ENCODE measurements around the gene SCLT1. TPM values are rescaled to one million over a fixed set of nuclear protein-coding genes. Genes with fewer than 3 reads are reported as not detected.

SCLT1 gene
- total and polyA plus RNA-seq, 5 donors from 2014 or later, result 5.6 to 33.3 (median 7.5) TPM

DNA sequence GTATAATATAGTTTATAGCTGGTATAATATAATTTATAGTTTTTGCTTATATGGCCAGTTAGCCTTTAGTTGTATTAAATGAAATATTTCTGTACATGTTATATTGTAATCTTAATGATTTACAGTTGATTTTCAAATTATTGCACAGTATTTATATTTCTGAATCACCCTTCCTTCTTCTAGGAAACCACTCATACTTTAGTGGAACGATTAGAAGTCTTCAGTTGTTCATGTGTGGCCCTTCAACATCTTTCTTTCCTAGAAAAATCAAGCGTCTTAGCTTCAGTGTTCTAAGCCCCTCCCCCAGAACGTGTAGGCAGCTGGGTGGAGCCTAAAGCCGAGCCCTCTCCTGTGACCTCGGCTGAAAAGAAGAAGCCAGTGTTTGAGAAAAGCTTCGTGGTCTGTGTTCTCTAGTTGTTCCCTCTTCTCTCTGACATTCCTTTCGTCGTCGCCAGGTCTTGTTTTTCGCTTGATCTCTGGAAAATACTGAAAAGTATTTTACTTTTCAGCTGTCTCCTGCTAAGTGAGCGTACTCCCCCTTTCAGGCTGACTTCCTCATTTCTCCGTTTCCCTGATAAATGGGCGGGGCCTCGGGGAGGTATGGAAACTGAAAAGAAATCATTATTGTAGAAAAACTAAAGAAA, 2.6 kb upstream of the SCLT1 start, which contains the start of gene C4orf33:
Gene C4orf33 (plus strand): TSS at position 342 of the 644 bp plus-strand sequence. CDS start 6,459 bp downstream, outside the sequence.
- H3K9me3 ChIP-seq (ENCODE audit: control insufficient read depth in 2 of 2, low read length in 2 of 2), result no peaks in the 10 kb centered on the region
- H3K4me3 ChIP-seq (ENCODE audit: low read depth, low read length), result peak within 1 kb of the TSS; percentile 99
- H3K9me3 Mint-ChIP-seq, result no peaks in the 10 kb centered on the region
- no peaks in the 10 kb centered on the region for H3K36me3 Mint-ChIP-seq
- H3K4me1 Mint-ChIP-seq, result peaks cover 10 to 38% (median 32%) of the 10 kb centered on the region in 4 donors
- no peaks in the 10 kb centered on the region for H3K27me3 ChIP-seq (ENCODE audit: control insufficient read depth, insufficient read depth, low read length)
- H3K4me1 ChIP-seq (ENCODE audit: control insufficient read depth, insufficient read depth, low read length, poor library complexity, severe bottlenecking), result peaks cover 37% of the 10 kb centered on the region
- H3K4me3 Mint-ChIP-seq, result peak within 1 kb of the TSS; percentile 49 to 97 (median 92)
- H3K27ac Mint-ChIP-seq, result peak within 1 kb of the TSS in 2 of 3 donors; percentile 92 to 96
- H3K27me3 Mint-ChIP-seq, result no peaks in the 10 kb centered on the region
- no peaks in the 10 kb centered on the region for H3K36me3 ChIP-seq (ENCODE audit: control insufficient read depth, insufficient read depth, low read length)
- DNase-seq (peak; percentile 65 to 95 (median 76)), ATAC-seq (ENCODE audit: low read depth in 2 of 2) (peak; percentile 64 to 68)
- peak within 1 kb of the TSS; percentile 97 for H3K27ac ChIP-seq (ENCODE audit: insufficient read depth, low read length, poor library complexity, severe bottlenecking)

DNA sequence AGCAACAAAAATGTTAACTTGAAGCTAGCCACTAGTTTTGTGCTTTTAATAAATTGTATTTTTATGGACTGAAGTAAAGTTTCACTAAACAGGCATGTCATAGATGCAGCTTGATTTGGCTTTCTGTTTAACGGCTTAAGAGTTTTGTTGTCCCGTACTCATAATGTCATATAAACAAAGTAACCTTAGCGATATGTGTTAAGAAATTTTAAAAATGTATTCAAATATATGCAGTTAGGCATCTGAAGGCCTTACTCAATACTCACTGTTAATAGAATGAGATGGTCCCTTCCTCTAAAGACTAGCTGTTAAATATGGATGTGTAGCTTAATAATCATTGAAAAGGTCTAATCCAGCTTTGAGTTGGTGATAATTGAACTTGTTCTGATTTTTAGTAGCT, 1.0 kb upstream of the SCLT1 start:
- Histone ChIP-seq H3K27me3 (ENCODE audit: control insufficient read depth, insufficient read depth, low read length) (no peaks in the 10 kb centered on the region), H3K27ac (ENCODE audit: insufficient read depth, low read length, poor library complexity, severe bottlenecking) (peak overlapping the region; percentile 97), H3K4me1 (ENCODE audit: control insufficient read depth, insufficient read depth, low read length, poor library complexity, severe bottlenecking) (peaks cover 50% of the 10 kb centered on the region), H3K9me3 (ENCODE audit: control insufficient read depth in 2 of 2, low read length in 2 of 2) (no peaks in the 10 kb centered on the region), H3K4me3 (ENCODE audit: low read depth, low read length) (peak overlapping the region; percentile 99), H3K36me3 (ENCODE audit: control insufficient read depth, insufficient read depth, low read length) (no peaks in the 10 kb centered on the region)
- no peak for ATAC-seq (ENCODE audit: low read depth in 2 of 2)
- Mint-ChIP-seq H3K27ac (peak overlapping the region in 1 of 3 donors; percentile 69), H3K9me3 (no peaks in the 10 kb centered on the region), H3K27me3 (no peaks in the 10 kb centered on the region), H3K36me3 (no peaks in the 10 kb centered on the region), H3K4me3 (peak overlapping the region in 1 of 4 donors; percentile 55), H3K4me1 (peaks cover 10 to 38% (median 33%) of the 10 kb centered on the region in 4 donors)
- no peak for DNase-seq

DNA sequence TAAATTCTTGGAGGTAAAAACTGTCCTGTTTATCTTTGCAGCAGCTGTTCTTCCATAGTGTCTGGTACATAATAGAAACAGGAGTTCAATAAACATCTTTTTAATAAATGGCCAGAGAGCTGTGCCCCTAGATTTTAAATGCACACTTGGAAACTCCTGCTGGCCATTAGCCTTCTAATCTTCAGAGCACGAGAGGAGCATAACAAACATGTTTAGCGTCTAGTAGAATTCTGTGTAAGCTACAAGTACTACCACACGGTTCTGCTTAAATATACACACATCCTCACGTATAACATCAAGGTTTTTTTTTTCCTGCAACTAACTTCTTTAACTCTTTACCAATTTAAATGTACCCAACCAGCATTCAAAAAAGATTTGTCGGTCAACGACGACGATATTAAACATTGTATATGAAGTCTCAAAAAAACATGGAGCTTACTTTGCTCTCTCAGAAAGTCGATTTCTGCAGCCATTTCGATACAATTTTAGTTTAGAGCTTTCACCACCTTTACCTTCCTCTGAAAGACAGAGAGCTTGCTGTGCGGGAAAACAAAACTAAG, 628 bp downstream of the SCLT1 start:
- Mint-ChIP-seq H3K27me3 (no peaks in the 10 kb centered on the region), H3K27ac (no peak overlapping the region), H3K9me3 (no peaks in the 10 kb centered on the region), H3K36me3 (no peaks in the 10 kb centered on the region), H3K4me1 (peaks cover 18 to 35% (median 31%) of the 10 kb centered on the region in 4 donors), H3K4me3 (no peak overlapping the region)
- Histone ChIP-seq H3K4me1 (ENCODE audit: control insufficient read depth, insufficient read depth, low read length, poor library complexity, severe bottlenecking) (peaks cover 59% of the 10 kb centered on the region), H3K27ac (ENCODE audit: insufficient read depth, low read length, poor library complexity, severe bottlenecking) (peak overlapping the region; percentile 97), H3K27me3 (ENCODE audit: control insufficient read depth, insufficient read depth, low read length) (no peaks in the 10 kb centered on the region), H3K4me3 (ENCODE audit: low read depth, low read length) (peak overlapping the region; percentile 99), H3K36me3 (ENCODE audit: control insufficient read depth, insufficient read depth, low read length) (no peaks in the 10 kb centered on the region), H3K9me3 (ENCODE audit: control insufficient read depth in 2 of 2, low read length in 2 of 2) (no peaks in the 10 kb centered on the region)
- no peak for DNase-seq
- ATAC-seq (ENCODE audit: low read depth in 2 of 2), result no peak

GRCh38 chr4:129087516-129087915, 5.8 kb downstream of the SCLT1 start:
- Mint-ChIP-seq H3K36me3 (peaks cover 6% of the 10 kb centered on the region), H3K4me1 (peaks cover 25 to 38% (median 30%) of the 10 kb centered on the region in 4 donors), H3K27me3 (no peaks in the 10 kb centered on the region), H3K27ac (peak overlapping the region in 1 of 3 donors; percentile 50), H3K9me3 (peaks cover 0 to 6% (median 3%) of the 10 kb centered on the region in 7 donors), H3K4me3 (peak overlapping the region in 1 of 4 donors; percentile 66)
- H3K4me3 ChIP-seq (ENCODE audit: low read depth, low read length), result no peak overlapping the region
- H3K27me3 ChIP-seq (ENCODE audit: control insufficient read depth, insufficient read depth, low read length), result no peaks in the 10 kb centered on the region
- no peak overlapping the region for H3K27ac ChIP-seq (ENCODE audit: insufficient read depth, low read length, poor library complexity, severe bottlenecking)
- DNase-seq (no peak), ATAC-seq (ENCODE audit: low read depth in 2 of 2) (no peak)
- peaks cover 0 to 2% of the 10 kb centered on the region in 2 experiments for H3K9me3 ChIP-seq (ENCODE audit: control insufficient read depth in 2 of 2, low read length in 2 of 2)
- peaks cover 6% of the 10 kb centered on the region for H3K36me3 ChIP-seq (ENCODE audit: control insufficient read depth, insufficient read depth, low read length)
- peaks cover 37% of the 10 kb centered on the region for H3K4me1 ChIP-seq (ENCODE audit: control insufficient read depth, insufficient read depth, low read length, poor library complexity, severe bottlenecking)

- no peak overlapping the region for H3K27ac ChIP-seq (ENCODE audit: insufficient read depth, low read length, poor library complexity, severe bottlenecking)
- H3K27me3 Mint-ChIP-seq, result no peaks in the 10 kb centered on the region
- peaks cover 0 to 2% of the 10 kb centered on the region in 2 experiments for H3K9me3 ChIP-seq (ENCODE audit: control insufficient read depth in 2 of 2, low read length in 2 of 2)
- H3K4me3 ChIP-seq (ENCODE audit: low read depth, low read length), result no peak overlapping the region
- no peak for ATAC-seq (ENCODE audit: low read depth in 2 of 2)
- H3K27me3 ChIP-seq (ENCODE audit: control insufficient read depth, insufficient read depth, low read length), result no peaks in the 10 kb centered on the region
- H3K4me1 ChIP-seq (ENCODE audit: control insufficient read depth, insufficient read depth, low read length, poor library complexity, severe bottlenecking), result peaks cover 18% of the 10 kb centered on the region
- no peak overlapping the region for H3K27ac Mint-ChIP-seq
- H3K36me3 ChIP-seq (ENCODE audit: control insufficient read depth, insufficient read depth, low read length), result peaks cover 20% of the 10 kb centered on the region
- DNase-seq, result no peak
- peaks cover 20% of the 10 kb centered on the region for H3K36me3 Mint-ChIP-seq
- H3K9me3 Mint-ChIP-seq, result peaks cover 1 to 8% (median 4%) of the 10 kb centered on the region in 7 donors
- H3K4me1 Mint-ChIP-seq, result peaks cover 29 to 38% (median 37%) of the 10 kb centered on the region in 4 donors
- peak overlapping the region in 1 of 4 donors; percentile 45 for H3K4me3 Mint-ChIP-seq
These were observed 7.9 kb downstream of the SCLT1 start for GRCh38 chr4:129085472-129085871.

DNA sequence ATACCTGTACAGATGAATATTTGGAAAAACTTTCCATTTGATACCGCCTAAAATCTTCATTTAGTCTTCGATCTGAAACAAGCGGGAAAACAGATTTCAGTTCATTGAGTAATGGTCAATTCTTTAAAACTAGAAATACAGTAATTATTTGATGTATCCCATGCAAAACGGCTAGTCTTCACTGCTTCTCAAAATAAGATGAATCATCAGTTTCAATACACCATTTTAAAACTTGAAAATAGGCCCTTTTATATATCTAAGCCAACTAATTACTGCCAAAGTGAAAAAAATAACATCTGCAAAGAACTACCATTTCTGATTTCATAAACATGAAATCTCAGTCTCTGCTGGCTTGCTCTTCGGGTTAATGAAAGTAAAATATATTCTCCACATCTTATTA, 11.0 kb downstream of the SCLT1 start:
- Histone ChIP-seq H3K27me3 (ENCODE audit: control insufficient read depth, insufficient read depth, low read length) (no peaks in the 10 kb centered on the region), H3K4me3 (ENCODE audit: low read depth, low read length) (no peak overlapping the region), H3K4me1 (ENCODE audit: control insufficient read depth, insufficient read depth, low read length, poor library complexity, severe bottlenecking) (no peaks in the 10 kb centered on the region), H3K27ac (ENCODE audit: insufficient read depth, low read length, poor library complexity, severe bottlenecking) (no peak overlapping the region), H3K9me3 (ENCODE audit: control insufficient read depth in 2 of 2, low read length in 2 of 2) (peaks cover 0 to 2% of the 10 kb centered on the region in 2 experiments), H3K36me3 (ENCODE audit: control insufficient read depth, insufficient read depth, low read length) (peaks cover 34% of the 10 kb centered on the region)
- Mint-ChIP-seq H3K4me1 (peaks cover 26 to 47% (median 33%) of the 10 kb centered on the region in 4 donors), H3K36me3 (peaks cover 44% of the 10 kb centered on the region), H3K4me3 (no peak overlapping the region), H3K9me3 (peaks cover 3 to 21% (median 7%) of the 10 kb centered on the region in 7 donors), H3K27ac (no peak overlapping the region), H3K27me3 (no peaks in the 10 kb centered on the region)
- ATAC-seq (ENCODE audit: low read depth in 2 of 2) (no peak), DNase-seq (no peak)

GRCh38 chr4:129080129-129080528, 13.2 kb downstream of the SCLT1 start:
- Mint-ChIP-seq H3K36me3 (peaks cover 55% of the 10 kb centered on the region), H3K4me1 (peaks cover 16 to 29% (median 26%) of the 10 kb centered on the region in 4 donors), H3K9me3 (peaks cover 4 to 18% (median 9%) of the 10 kb centered on the region in 7 donors), H3K4me3 (peak overlapping the region in 1 of 4 donors; percentile 69), H3K27ac (no peak overlapping the region), H3K27me3 (no peaks in the 10 kb centered on the region)
- Histone ChIP-seq H3K4me1 (ENCODE audit: control insufficient read depth, insufficient read depth, low read length, poor library complexity, severe bottlenecking) (no peaks in the 10 kb centered on the region), H3K9me3 (ENCODE audit: control insufficient read depth in 2 of 2, low read length in 2 of 2) (peaks cover 0 to 5% of the 10 kb centered on the region in 2 experiments), H3K27me3 (ENCODE audit: control insufficient read depth, insufficient read depth, low read length) (no peaks in the 10 kb centered on the region), H3K4me3 (ENCODE audit: low read depth, low read length) (no peak overlapping the region), H3K36me3 (ENCODE audit: control insufficient read depth, insufficient read depth, low read length) (peaks cover 39% of the 10 kb centered on the region), H3K27ac (ENCODE audit: insufficient read depth, low read length, poor library complexity, severe bottlenecking) (no peak overlapping the region)
- ATAC-seq (ENCODE audit: low read depth in 2 of 2) (no peak), DNase-seq (no peak)
